ENCODE data around the gene CLSTN2. TPM values are rescaled to one million over a fixed set of nuclear protein-coding genes. Genes with fewer than 3 reads are reported as not detected.

The CLSTN2 gene
- total and polyA plus RNA-seq, 2 of the 8 experiments (the other 6 are each of a cell fraction or from before 2014, with no cell fraction given) = 0.39 to 0.52 TPM

GRCh38 chr3:140472306-140473020 lies 537.5 kb downstream of the CLSTN2 start:
- H2AFZ ChIP-seq (ENCODE audit: low read length) = no peak overlapping the region
- 0 out of 2 replicates have a peak overlapping the region, but pooled peaks have one; percentile 11 for H2BK15ac ChIP-seq (ENCODE audit: low read length)
- H2BK12ac ChIP-seq (ENCODE audit: low read depth, low read length) = no peak overlapping the region
- H4K5ac ChIP-seq (ENCODE audit: insufficient read length, low read depth, low read length) = no peak overlapping the region
- H3K23me2 ChIP-seq (ENCODE audit: low read depth, low read length) = no peaks in the 10 kb centered on the region
- DNase-seq (ENCODE audit: low read depth in 1 of 2, low spot score in 2 of 2) = no peak
- no peak overlapping the region for H4K91ac ChIP-seq (replicated peaks; ENCODE audit: insufficient read length, low read length)
- no peak overlapping the region for H2BK5ac ChIP-seq (ENCODE audit: low read depth, low read length)
- H3K18ac ChIP-seq (ENCODE audit: extremely low read depth, low read length) = no peak overlapping the region
- no peak overlapping the region for H4K8ac ChIP-seq (ENCODE audit: extremely low read depth, insufficient read depth, low read length)
- no peak overlapping the region for H3K14ac ChIP-seq (ENCODE audit: insufficient read length)
- H3K27ac ChIP-seq (ENCODE audit: low read depth, low read length) = no peak overlapping the region
- 85% methylated on average over 3 of the region's 3 CpGs; no CpG with 5 or more reads in 1 of the 2 experiments for WGBS, 2 experiments (ENCODE audit: extremely low coverage in 1 of 2, insufficient coverage in 1 of 2, insufficient read length in 1 of 2, insufficient replicate concordance in 2 of 2, low coverage in 1 of 2, low lambda C conversion rate in 2 of 2, missing lambda C conversion rate in 1 of 2)
- H3K9ac ChIP-seq (replicated peaks in 1 of 4; ENCODE audit: extremely low read depth in 1 of 4, low read depth in 3 of 4, low read length in 3 of 4) = no peak overlapping the region
- no peak overlapping the region for H3K56ac ChIP-seq (replicated peaks; ENCODE audit: insufficient read length, low read depth, low read length)
- POLR2A ChIA-PET (ENCODE audit: partially characterized antibody) = no interaction called here
- H3K4me3 ChIP-seq (ENCODE audit: extremely low read depth in 1 of 4, insufficient read depth in 2 of 4, low read depth in 3 of 4, low read length in 4 of 4) = no peak overlapping the region
- H3K4me1 ChIP-seq (replicated peaks in 1 of 4; ENCODE audit: control insufficient read depth in 3 of 4, insufficient read depth in 4 of 4, low read length in 3 of 4) = peaks cover 0 to 3% (median 2%) of the 10 kb centered on the region in 4 experiments; a peak in 3 of 7 replicates
- no peaks in the 10 kb centered on the region for H3K27me3 ChIP-seq (replicated peaks in 1 of 4; ENCODE audit: control insufficient read depth in 3 of 4, extremely low read depth in 1 of 4, insufficient read depth in 3 of 4, low read length in 3 of 4)
- no peak overlapping the region for H3K4ac ChIP-seq (replicated peaks; ENCODE audit: insufficient read length, low read depth, low read length)
- no peak overlapping the region for H3K23ac ChIP-seq (ENCODE audit: insufficient read length)
- H3K9me3 ChIP-seq (ENCODE audit: insufficient read depth in 2 of 2, low read depth in 1 of 2, low read length in 1 of 2) = no peaks in the 10 kb centered on the region
- no peak overlapping the region for H3K4me2 ChIP-seq (ENCODE audit: insufficient read depth in 1 of 2, low read depth in 2 of 2, low read length in 2 of 2)
- H2BK20ac ChIP-seq (ENCODE audit: low read length) = no peak overlapping the region
- CTCF ChIA-PET (ENCODE audit: partially characterized antibody) = no interaction called here
- H4K20me1 ChIP-seq (replicated peaks in 1 of 2; ENCODE audit: control insufficient read depth in 1 of 2, insufficient read depth in 2 of 2, low read length in 2 of 2) = no peaks in the 10 kb centered on the region
- TF ChIP-seq HDAC6 (IDR thresholded peaks at IDR 0.05; ENCODE audit: low read depth, low read length) = no peak
- TF ChIP-seq TCF12 (IDR thresholded peaks at IDR 0.05; ENCODE audit: low read depth, low read length) = no peak
- no peak for TF ChIP-seq BACH1 (IDR thresholded peaks at IDR 0.05; ENCODE audit: low read length)
- TF ChIP-seq SRF (IDR thresholded peaks at IDR 0.05; ENCODE audit: low read depth, low read length) = no peak
- TF ChIP-seq POLR2AphosphoS5 (IDR thresholded peaks at IDR 0.05; ENCODE audit: low read depth, low read length) = no peak
- TF ChIP-seq SIRT6 (IDR thresholded peaks at IDR 0.05; ENCODE audit: low read length) = no peak
- no peak for TF ChIP-seq GABPA (IDR thresholded peaks at IDR 0.05; ENCODE audit: borderline replicate concordance, insufficient read depth, low read length)
- H3K79me2 ChIP-seq (ENCODE audit: control insufficient read depth in 1 of 2, insufficient read depth in 2 of 2, low read length in 2 of 2) = no peaks in the 10 kb centered on the region
- H3K79me1 ChIP-seq (ENCODE audit: low read depth, low read length) = no peaks in the 10 kb centered on the region
- no peak for FAIRE-seq
- no peak overlapping the region for H2BK120ac ChIP-seq (replicated peaks; ENCODE audit: low read depth, low read length)
- no peak overlapping the region for H2AK5ac ChIP-seq (ENCODE audit: low read depth, low read length)
- no peaks in the 10 kb centered on the region for H3K36me3 ChIP-seq (ENCODE audit: control insufficient read depth in 2 of 4, insufficient read depth in 4 of 4, low read length in 3 of 4)

Data from H1 (cell line).